GM18517 (cell line): Measurements from ENCODE around the gene STING1.
A peak's percentile ranks its signal among the peaks of the same experiment; 100 is the strongest.
"Not testable (repeated sequence)": the region's sequence is repeated elsewhere in the genome, so short reads cannot be mapped to it uniquely, and the experiment has no call there.

Experiments used
- ATAC-seq: cut with Tn5 transposase; IDR thresholded peaks from one replicate; pipeline ENCODE4 v1.9.1; 2021; ENCODE audit warnings: mild to moderate bottlenecking, moderate library complexity; ENCODE audit not compliant: unreplicated experiment

Gene STING1

DNA sequence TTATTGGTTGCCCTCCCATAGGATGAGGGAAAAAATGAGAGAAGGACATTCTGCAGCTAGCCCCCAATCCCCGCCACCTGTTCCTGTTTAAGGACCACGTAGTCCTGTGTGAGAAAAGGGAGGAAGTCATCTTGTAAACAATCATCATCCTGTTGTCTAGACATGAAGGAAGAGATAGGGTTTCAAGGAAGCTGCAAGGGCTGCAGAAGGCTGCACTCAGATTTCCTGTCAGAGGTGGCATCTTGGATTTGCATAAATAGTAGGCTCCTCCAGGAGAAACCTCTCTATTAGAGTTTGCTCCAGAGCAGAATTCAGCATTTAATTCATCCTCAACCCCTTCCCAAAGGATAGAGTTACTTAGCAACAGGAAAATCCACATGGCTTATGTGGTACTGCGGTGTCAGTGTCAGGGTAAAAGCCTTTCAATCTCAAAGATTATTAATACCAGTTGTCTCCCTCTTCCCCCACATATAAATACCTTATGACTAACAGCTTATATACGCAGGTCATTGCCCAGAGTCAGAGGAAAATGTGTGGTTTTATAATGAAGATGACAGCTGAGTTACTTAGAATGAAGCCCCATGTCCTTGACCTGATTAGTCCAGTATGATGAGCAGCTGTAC is 38.6 kb downstream of the STING1 start:
- ATAC-seq: no peak

DNA sequence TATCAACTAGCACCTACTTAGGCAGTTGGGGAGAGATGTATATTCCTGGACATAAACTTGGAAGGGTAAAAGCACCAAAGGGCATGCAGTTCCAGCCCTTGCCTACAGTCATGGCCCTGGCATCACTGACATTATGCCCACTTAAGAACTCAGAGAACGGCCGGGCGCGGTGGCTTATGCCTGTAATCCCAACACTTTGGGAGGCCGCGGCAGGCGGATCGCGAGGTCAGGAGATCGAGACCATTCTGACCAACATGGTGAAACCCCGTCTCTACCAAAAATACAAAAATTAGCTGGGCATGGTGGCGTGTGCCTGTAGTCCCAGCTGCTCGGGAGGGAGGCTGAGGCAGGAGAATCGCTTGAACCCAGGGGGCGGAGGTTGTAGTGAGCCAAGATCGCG is 42.1 kb downstream of the STING1 start:
- ATAC-seq: not testable (repeated sequence)

DNA sequence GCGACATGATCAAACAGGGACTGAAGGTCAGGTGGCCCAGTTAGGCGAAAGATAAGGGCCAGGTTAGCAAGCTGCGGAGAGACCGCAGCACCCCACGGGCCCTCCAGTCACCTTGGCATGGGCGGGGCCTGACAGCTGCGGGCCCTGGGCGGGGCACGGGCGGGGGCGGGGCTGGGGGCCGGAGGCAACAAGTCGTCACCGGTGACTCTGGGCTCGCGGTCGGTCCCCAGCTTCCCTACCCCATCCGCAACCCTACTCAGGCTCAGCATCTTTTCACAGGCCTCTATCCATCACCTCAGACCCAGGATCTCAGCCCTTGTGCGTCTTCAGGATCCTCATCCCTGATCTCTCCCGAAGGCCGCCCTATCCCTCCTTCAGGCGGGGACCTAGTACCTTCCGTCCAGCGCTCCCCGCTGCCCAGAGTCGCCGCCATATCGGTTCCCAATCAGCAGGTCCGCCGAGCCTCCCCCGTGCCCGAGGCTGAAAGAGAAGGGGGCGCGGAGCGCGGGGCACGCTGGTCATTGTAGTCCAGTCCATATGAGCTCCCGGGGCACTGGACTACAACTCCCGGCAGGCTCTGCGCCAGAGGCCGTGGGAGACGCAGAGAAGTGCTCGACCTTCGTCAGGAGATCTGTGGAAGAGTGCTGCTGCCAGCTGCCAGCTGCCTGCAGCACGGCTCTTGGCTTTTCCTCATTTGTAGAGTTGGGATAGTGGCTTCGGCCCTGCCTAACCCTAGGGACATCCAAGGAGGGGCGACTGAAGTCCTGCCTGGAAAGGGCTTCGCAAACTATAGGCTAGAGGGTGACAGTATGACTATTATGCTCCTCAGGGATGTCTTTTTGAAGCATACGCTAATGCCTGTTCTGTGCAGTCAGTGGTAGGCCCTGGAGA is 43.3 kb downstream of the STING1 start, which contains the start of gene DNAJC18:
DNAJC18 (minus strand) TSS at position 513 of the 891 bp plus-strand sequence; CDS start at position 433, 80 bp downstream.
- peak; percentile 85 for ATAC-seq

DNA sequence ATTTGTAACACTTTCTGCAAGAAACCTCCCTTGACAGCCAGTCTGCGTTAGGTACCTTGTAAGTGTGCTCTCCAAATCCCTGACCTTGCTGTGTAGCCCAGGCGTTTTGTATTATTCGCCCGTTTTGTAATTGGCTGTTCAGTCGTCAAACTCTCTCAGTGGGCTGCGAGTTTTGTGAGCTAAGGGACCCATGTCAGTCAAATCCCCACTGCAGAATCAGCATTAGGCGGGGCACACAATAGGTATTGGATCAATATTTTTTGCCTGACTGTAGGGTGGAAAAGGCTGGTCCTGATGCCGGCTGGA is 43.9 kb downstream of the STING1 start:
- ATAC-seq: no peak

DNA sequence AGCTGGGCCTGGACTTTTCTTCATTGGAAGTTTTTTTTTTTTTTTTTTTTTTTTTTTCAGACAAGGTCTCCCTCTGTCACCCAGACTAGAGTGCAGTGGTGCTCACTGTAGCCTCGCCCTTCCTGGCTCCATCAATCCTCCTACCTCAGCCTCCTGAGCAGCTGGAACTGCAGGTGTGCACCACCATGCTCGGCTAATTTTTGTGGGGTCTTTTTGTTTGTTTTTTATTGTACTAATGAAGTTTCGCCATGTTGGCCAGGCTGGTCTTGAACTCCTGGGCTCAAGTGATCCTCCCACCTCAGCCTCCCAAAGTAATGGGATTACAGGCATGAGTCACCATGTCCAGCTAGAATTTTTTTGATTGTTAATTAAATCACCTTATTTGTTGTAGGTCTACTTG is 46.9 kb downstream of the STING1 start:
- no peak for ATAC-seq

DNA sequence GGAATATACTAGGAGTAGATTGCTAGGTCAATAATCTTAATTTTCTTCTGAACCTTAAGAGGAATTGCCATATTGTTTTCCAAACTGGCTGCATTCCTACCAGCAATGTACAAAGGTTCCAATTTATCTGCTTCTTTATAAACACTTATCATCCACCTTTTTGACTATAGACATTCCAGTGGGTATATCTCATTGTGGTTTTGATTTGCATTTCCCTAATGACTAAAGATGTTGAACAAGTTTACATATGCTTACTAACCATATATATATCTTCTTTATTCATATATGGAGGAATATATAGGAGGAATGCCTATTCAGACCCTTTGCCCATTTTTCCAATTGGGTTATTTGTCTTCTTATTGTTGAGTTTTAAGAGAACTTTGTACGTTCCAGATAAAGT is 50.9 kb downstream of the STING1 start:
- ATAC-seq: no peak

DNA sequence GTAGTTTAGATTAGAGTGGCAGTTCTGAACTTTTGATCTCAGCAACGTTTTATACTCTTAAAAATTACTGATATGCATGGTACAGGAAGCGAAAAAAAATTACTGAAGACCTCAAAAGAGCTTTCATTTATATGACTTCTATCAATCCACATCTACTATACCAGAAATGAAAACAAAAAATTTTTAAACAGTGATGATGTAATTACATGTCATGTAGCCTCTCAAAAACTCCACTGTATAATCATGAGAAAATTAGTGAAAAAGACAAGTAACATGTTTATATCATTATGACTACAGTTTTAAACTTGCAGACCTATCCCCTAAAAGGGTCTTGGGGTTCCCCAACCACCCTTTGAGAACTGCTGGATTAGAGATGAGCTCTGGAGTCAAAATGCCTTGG is 52.5 kb downstream of the STING1 start:
- ATAC-seq: no peak

DNA sequence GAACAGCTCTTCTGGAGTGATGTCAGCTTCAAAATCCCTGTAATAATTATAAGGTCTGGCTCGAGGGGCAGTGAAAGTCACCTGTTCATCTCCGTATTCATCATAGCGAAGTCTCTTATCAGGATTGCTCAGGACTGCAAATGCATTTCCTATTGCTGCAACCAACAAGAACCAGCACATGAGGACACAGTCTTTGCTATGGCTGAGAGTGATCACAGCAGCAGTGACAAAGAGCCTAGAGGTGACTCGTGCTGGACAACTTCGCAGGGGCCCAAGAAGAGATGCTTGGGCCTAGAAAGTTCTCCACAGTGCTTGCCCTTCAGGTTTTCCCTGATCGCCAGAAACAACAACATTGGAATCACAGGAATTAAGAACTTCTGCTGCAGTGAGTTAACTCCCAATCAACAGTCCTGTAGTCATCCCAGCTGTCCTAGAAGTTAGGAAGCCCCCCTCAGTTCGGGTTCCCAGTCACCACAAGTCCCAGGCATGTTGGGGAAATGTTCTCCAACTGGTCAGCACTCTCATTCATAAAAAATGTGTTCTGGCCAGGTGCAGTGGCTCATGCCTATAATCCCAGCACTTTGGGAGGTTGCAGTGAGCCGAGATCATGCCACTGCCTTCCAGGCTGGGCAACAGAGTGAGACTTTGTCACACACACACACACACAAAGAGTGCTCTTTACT is 56.2 kb downstream of the STING1 start:
- ATAC-seq: no peak
